ENCODE data around the gene RSRC1. TPM values are rescaled to one million over a fixed set of nuclear protein-coding genes. Genes with fewer than 3 reads are reported as not detected.
"Not testable (repeated sequence)": the region's sequence is repeated elsewhere in the genome, so short reads cannot be mapped to it uniquely, and the experiment has no call there.

RSRC1 gene
- total RNA-seq, 1 donor from 2014 or later, result 47.2 TPM

- intact Hi-C loops (cut with micrococcal nuclease), result no loop called here
Measured at GRCh38 chr3:158121295-158121694, 11.4 kb downstream of the RSRC1 start.

GRCh38 chr3:158122721-158123120 lies 12.8 kb downstream of the RSRC1 start:
- intact Hi-C loops (cut with micrococcal nuclease), result not testable (repeated sequence)

GRCh38 chr3:158127250-158128219 lies 17.6 kb downstream of the RSRC1 start:
- intact Hi-C loops (cut with micrococcal nuclease), result no loop called here

- intact Hi-C loops (cut with micrococcal nuclease), result no loop called here
Measured at GRCh38 chr3:158128755-158129154, 18.9 kb downstream of the RSRC1 start.

- intact Hi-C loops (cut with micrococcal nuclease), result no loop called here
Measured at GRCh38 chr3:158134363-158134762, 24.5 kb downstream of the RSRC1 start.

- intact Hi-C loops (cut with micrococcal nuclease), result no loop called here
Measured at GRCh38 chr3:158140396-158140795, 30.5 kb downstream of the RSRC1 start.

- intact Hi-C loops (cut with micrococcal nuclease), result no loop called here
Measured at GRCh38 chr3:158148218-158148617, 38.3 kb downstream of the RSRC1 start.

- intact Hi-C loops (cut with micrococcal nuclease), result no loop called here
Measured at GRCh38 chr3:158152186-158152585, 42.3 kb downstream of the RSRC1 start.

- intact Hi-C loops (cut with micrococcal nuclease), result no loop called here
Measured at GRCh38 chr3:158158969-158159368, 49.1 kb downstream of the RSRC1 start.

- intact Hi-C loops (cut with micrococcal nuclease), result no loop called here
Measured at GRCh38 chr3:158159714-158160113, 49.8 kb downstream of the RSRC1 start.

GRCh38 chr3:158160958-158161357 lies 51.1 kb downstream of the RSRC1 start:
- intact Hi-C loops (cut with micrococcal nuclease), result no loop called here

GRCh38 chr3:158165141-158165655 lies 55.3 kb downstream of the RSRC1 start:
- intact Hi-C loops (cut with micrococcal nuclease), result loop anchor here (5.0 kb wide), 1 partner anchor 53 kb away; the partner anchor contains the start of gene RSRC1

- intact Hi-C loops (cut with micrococcal nuclease), result loop anchor here (5.0 kb wide), 1 partner anchor 53 kb away; the partner anchor contains the start of gene RSRC1
Measured at GRCh38 chr3:158165730-158166129, 55.8 kb downstream of the RSRC1 start.

GRCh38 chr3:158166223-158166622 lies 56.3 kb downstream of the RSRC1 start:
- intact Hi-C loops (cut with micrococcal nuclease), result loop anchor here (5.0 kb wide), 1 partner anchor 54 kb away; the partner anchor contains the start of gene RSRC1

- intact Hi-C loops (cut with micrococcal nuclease), result loop anchor here (5.0 kb wide), 1 partner anchor 56 kb away; the partner anchor contains the start of gene RSRC1
Measured at GRCh38 chr3:158167737-158168557, 58.1 kb downstream of the RSRC1 start.

- intact Hi-C loops (cut with micrococcal nuclease), result loop anchor here (5.0 kb wide), 1 partner anchor 57 kb away; the partner anchor contains the start of gene RSRC1
Measured at GRCh38 chr3:158169091-158169491, 59.2 kb downstream of the RSRC1 start.

- intact Hi-C loops (cut with micrococcal nuclease), result no loop called here
Measured at GRCh38 chr3:158181096-158181495, 71.2 kb downstream of the RSRC1 start.

- intact Hi-C loops (cut with micrococcal nuclease), result no loop called here
Measured at GRCh38 chr3:158185711-158186110, 75.8 kb downstream of the RSRC1 start.

- intact Hi-C loops (cut with micrococcal nuclease), result no loop called here
Measured at GRCh38 chr3:158200955-158201354, 91.1 kb downstream of the RSRC1 start.

GRCh38 chr3:158205324-158205723 lies 95.4 kb downstream of the RSRC1 start:
- intact Hi-C loops (cut with micrococcal nuclease), result no loop called here

- intact Hi-C loops (cut with micrococcal nuclease), result no loop called here
Measured at GRCh38 chr3:158205994-158206393, 96.1 kb downstream of the RSRC1 start.
